GM19455 (cell line): ENCODE results near the gene MTMR6.

ENCODE experiments used
- ATAC-seq: cut with Tn5 transposase; IDR thresholded peaks from one replicate; pipeline ENCODE4 v1.9.1; 2021; ENCODE audit not compliant: unreplicated experiment

The MTMR6 gene

DNA sequence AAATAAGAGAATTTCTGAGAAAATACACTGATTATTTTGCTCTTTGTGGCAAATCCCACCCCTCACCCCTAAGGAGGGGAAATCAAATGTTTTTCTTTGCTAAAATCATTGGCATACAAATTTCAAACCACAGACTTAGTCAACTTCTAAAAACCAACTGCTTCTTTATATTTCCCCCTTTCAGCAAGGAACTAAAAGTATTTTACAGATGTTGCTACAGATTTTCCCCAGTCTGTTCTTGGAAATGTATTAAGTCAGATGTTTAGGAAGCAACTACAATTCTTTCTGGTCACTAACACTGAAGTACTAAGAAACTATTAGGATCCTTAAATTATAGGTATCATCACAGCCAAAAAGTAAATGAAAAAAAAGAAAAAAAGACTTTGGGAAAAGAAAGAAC is 6.9 kb downstream of the MTMR6 start:
- ATAC-seq = no peak

DNA sequence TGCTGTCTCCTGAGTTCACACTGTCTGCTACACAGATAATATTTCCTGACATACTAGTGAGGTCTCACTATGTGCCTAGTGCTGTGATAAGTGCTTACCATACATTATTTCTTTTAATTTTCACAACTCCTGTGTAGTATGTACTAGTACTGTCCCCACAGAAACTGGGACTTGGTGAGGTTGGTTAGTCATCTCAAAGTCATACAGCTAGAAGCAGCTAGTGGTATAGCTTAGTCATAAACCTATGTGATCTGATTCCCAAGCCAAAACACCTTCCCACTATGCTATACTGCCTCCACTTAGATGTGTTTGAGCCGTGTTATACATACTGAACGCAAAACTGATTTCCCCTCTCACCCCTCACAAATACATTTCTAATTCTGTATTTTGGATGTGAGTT is 10.5 kb downstream of the MTMR6 start:
- ATAC-seq = no peak

DNA sequence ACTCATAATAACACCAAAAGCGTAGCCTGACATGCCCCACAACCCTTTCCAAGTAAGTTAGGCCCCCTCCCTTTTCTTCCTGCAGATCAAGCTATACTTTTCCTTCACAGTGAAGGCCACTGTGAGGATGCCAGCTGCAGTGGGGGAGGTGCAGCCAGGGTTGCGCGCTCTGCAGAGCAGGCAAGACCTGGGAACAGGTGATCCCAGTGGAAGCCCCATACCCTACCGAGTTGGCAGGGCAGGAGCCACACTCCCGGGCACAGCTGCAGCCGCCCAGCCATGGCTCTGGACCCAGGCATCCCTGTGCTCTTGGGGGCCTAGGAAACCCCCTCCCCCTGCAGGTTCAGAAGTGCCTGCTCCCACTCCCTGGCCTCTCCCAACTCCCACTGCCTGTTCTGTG is 18.7 kb downstream of the MTMR6 start:
- no peak for ATAC-seq

GRCh38 chr13:25267715-25268114 is 19.6 kb downstream of the MTMR6 start:
- ATAC-seq = no peak

DNA sequence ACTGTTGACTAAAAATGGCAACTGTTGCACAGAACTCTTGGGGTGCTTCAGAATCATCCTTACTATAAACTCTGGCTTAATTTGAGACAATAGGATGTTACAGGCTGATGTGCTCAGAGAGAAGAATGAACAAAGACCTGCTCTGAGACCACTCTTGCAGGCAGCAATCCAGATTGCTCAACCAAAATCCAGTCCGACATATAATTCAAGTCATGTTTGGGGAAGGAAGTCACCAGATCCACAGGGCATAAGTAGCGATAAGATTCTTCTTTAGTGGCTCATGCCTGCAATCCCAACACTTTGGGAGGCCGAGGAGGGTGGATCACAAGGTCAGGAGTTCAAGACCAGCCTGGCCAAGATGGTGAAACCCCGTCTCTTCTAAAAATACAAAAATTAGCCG is 20.6 kb downstream of the MTMR6 start:
- ATAC-seq = no peak

- no peak for ATAC-seq
Measured at GRCh38 chr13:25262261-25262660, 25.0 kb downstream of the MTMR6 start.

GRCh38 chr13:25253702-25254101 is 33.6 kb downstream of the MTMR6 start:
- ATAC-seq = no peak

- ATAC-seq = no peak
Measured at GRCh38 chr13:25252752-25253151, 34.5 kb downstream of the MTMR6 start.

DNA sequence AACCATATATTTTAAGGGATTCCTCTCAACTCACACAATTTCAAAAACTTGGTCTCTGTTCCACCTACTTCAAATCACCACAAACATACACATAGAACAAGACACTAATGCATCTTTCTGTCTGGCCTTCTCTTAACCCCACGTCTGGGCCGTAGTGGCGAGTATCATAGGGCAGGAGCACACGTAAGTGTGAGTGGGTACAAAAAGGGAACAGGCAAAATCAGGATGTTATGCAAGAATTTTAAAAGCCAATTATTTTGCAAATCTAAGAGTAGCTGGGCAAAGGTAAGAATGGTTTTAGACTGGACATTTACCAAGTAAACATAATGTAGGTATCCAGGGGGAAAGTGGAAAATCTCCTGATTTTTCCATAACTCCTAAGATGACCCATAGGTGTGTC is 35.1 kb downstream of the MTMR6 start:
- no peak for ATAC-seq

DNA sequence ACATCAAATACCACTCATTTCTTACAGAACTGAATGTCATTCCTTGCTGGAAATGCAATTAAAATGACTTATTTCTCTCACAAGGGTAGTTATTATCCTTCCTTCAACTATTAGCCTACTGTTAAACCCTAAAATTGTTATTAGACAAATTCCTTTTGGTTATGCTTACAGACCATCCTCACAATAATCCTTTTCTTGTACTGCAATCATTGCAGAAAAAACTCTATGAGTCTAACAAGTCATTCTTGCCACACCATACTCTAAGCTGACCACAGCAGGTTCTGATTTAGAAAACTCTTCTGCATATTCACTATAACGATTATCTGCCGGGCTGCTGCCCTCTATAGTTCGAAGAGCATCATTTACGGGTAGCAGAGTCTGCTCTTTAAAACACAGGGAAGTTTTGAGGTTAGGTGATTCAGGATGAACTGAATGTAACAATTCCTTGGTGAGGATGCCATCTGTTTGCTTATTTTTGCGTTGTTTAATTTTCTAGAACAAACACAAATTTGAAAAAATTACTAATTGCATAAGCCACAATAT is 38.2 kb downstream of the MTMR6 start:
- no peak for ATAC-seq

- no peak for ATAC-seq
Measured at GRCh38 chr13:25248071-25248470, 39.2 kb downstream of the MTMR6 start.

- no peak for ATAC-seq
Measured at GRCh38 chr13:25247360-25247759, 39.9 kb downstream of the MTMR6 start.

GRCh38 chr13:25244123-25244522 is 43.2 kb downstream of the MTMR6 start:
- no peak for ATAC-seq

- ATAC-seq = no peak
Measured at GRCh38 chr13:25242956-25243355, 44.3 kb downstream of the MTMR6 start.

DNA sequence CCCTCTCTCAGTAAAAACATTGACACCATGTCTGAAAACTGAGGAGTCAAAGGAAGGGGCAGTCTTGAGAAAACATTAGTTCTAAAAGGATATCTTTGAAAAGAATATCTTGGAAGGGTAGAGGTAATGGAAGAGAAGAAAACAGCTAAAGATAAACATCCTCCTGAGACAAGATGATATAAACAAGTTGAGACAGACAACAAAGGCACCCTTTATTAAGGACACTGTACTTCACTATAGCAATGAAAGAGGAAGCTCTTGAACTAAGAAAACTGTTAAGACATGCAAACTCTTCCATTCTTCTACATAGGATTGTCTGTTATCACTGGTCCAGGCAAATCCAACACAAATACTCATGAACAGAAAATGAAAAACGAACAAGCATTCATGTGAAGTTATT is 46.3 kb downstream of the MTMR6 start:
- ATAC-seq = no peak

- ATAC-seq = no peak
Measured at GRCh38 chr13:25237083-25237482, 50.2 kb downstream of the MTMR6 start.

GRCh38 chr13:25233861-25234260 is 53.4 kb downstream of the MTMR6 start:
- ATAC-seq = no peak

DNA sequence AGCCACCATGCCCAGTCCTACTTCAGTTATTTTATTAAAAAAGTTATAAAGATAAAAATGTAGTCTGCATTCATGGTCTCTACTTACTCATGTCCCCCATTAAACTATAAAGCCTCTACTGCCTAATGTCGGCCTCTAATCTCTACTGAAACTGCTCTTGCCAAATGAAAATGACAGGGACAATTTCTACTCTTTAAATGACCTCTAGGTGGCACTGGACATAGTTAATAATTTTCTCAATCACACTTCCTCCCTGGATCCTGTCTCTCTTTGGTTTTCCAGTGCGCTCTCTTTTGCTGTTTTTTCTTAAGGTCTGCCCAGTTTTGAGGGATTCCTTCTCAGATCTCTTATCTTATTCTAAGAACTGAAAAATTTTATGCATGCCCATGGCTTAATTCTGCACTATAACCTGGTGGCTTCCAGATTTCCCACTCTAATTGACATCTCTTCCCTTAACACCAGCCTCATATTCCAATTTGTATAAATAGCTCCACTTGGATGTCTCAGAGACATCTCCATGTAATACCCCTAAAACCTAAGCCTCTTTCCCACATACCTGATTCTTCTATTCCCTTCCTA is 54.3 kb downstream of the MTMR6 start:
- ATAC-seq = no peak

GRCh38 chr13:25231517-25231916 is 55.8 kb downstream of the MTMR6 start:
- no peak for ATAC-seq

DNA sequence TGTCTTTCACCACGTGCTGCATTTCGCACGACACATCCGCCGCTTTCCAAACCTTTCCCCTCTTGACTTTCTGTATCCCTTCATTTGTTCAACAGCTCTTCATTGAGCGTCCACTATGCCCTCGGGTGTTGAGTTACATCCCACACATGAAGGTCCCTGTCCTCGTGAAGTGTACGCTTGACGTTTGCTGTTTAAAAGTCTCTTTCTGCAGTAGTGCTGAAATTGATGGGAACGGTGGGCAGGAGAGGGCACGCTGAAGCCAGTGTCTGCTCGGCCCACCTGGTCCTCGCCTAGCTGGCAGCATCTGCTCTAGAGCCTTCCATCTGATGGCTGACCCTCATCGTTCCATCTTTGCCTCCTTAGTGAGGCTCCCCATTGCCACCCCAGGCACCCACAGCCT is 59.6 kb downstream of the MTMR6 start:
- ATAC-seq = no peak

GRCh38 chr13:25225970-25226369 is 61.3 kb downstream of the MTMR6 start:
- no peak for ATAC-seq

DNA sequence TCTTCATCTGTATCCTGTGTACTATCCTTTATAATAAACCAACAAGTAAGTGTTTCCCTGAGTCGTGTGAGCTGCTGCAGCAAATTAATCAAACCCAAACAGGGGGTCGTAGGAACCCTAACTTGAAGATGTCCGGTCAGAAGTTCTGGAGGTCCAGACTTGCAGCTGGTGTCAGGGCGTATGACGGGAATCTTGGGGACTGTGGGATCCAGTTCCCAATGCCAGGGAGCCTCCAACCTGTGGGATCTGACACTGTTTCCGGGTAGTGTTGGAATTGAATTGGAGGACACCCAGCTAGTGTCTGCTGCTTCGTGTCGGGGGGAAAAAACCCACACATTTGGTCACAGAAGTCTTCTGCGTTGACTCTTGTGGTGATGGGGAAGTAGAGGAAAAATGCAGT is 63.1 kb downstream of the MTMR6 start:
- ATAC-seq = no peak

DNA sequence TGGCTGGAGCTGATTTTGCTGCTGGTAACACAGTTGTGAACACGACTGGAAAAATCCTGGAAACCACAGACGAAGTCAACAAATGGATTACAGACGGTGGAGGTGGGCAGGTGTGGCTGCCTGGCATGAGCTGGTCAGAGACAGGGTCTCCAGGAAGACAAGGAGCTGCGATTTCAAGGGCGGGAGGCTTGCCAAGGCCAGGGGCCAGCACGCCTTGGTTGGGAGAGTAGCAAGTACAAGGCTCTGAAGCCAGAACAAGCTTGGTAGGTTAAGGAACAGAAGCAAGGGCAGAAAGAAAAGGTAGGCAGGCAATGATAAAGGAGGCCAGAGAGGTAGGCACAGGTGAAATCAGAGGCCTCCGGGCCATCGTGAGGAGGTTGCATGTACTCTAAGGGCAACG is 64.5 kb downstream of the MTMR6 start:
- no peak for ATAC-seq
